DMS114 treated with DMSO at 0.1 percent for 48 hours (cell line): ENCODE data around the gene CIT.
"Not testable (repeated sequence)": the region's sequence is repeated elsewhere in the genome, so short reads cannot be mapped to it uniquely, and the experiment has no call there.

Experiments
- DNase-seq: peaks from one replicate; lab custom pipeline; 2025; ENCODE audit not compliant: unreplicated experiment; lab: John Stamatoyannopoulos, UW

CIT gene, protein sequence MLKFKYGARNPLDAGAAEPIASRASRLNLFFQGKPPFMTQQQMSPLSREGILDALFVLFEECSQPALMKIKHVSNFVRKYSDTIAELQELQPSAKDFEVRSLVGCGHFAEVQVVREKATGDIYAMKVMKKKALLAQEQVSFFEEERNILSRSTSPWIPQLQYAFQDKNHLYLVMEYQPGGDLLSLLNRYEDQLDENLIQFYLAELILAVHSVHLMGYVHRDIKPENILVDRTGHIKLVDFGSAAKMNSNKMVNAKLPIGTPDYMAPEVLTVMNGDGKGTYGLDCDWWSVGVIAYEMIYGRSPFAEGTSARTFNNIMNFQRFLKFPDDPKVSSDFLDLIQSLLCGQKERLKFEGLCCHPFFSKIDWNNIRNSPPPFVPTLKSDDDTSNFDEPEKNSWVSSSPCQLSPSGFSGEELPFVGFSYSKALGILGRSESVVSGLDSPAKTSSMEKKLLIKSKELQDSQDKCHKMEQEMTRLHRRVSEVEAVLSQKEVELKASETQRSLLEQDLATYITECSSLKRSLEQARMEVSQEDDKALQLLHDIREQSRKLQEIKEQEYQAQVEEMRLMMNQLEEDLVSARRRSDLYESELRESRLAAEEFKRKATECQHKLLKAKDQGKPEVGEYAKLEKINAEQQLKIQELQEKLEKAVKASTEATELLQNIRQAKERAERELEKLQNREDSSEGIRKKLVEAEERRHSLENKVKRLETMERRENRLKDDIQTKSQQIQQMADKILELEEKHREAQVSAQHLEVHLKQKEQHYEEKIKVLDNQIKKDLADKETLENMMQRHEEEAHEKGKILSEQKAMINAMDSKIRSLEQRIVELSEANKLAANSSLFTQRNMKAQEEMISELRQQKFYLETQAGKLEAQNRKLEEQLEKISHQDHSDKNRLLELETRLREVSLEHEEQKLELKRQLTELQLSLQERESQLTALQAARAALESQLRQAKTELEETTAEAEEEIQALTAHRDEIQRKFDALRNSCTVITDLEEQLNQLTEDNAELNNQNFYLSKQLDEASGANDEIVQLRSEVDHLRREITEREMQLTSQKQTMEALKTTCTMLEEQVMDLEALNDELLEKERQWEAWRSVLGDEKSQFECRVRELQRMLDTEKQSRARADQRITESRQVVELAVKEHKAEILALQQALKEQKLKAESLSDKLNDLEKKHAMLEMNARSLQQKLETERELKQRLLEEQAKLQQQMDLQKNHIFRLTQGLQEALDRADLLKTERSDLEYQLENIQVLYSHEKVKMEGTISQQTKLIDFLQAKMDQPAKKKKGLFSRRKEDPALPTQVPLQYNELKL (N-terminal part only)

DNA sequence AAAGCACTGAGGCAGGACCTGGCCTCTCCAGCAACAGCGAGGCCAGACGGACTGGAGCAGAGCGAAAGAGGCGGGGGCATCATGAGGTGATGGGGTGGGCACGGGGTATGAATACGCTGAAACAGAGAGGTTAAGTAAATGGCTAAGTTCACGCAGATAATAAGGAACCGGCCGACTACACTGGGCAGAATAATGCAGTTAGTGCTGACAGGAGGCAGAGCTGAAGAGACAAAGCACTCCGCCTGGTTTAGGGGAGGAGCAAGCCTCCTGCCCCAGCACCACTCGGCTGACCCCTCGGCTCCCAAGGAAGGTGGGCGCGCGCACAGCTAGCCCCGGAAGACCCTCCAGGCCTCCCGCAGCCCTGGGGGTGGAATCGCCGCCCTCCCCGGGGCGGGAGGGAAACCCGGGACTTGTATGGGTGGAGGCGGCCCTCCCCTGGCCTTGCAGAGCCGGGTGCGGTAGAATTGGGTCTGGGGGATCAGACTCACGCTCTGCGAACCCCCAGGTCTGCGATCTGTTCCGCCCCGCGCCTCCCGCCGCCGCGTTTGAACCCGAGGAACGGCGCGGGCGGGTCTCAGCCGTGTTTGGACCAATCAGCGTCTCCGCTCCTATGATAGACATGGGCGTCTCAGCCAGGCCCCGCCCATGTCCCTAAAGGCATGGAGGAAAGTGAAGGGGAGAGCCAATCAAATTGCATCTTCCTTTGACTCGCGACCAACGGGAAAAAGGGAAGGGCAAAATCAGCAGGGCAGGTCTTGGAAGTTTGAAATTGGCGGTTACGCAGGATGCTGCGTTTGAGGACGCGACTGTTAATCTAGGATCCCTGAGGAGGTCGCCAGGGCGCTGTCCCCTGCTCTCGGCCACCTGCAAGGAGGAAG, at the start of gene CIT:
Gene CIT (minus strand): TSS at position 560 of the 878 bp plus-strand sequence. CDS start 1,152 bp downstream, outside the sequence.
- DNase-seq = peak; percentile 96

DNA sequence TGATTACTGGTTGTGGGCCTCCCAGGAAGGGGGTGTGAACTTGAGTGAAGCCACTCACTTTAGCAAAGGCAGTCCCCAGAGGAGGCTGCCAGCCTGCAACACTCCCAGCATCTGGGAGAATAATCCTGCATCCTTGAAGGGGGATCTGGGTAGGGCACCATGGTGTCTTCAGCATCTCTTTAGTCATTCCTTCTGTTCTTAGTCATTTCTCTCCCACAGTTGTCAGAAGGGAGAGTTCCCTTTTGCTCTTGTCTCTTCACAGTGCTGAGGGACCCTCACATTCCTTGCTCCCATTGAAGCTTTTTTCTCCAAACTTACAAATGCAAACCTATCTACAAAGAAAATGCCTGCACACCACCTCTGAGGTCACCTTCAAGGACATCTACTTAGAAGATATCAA, 48.1 kb upstream of the CIT start:
- no peak for DNase-seq

DNA sequence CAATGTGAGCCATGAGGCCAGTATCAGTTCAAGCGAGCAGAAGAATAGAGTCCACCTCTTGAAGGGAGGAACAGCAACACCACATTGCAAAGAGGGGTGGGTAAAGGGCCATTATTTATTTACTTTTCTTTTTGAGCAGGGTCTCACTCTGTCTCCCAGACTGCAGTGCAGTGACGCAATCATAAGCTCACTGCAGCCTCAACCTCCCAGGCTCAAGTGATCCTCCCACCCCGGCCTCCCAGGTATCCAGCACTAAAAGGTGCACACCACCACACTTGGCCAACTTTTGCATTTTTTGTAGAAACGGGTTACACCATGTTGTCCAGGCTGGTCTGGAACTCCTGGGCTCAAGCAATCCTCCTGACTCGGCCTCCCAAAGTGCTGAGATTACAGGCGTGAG, 42.9 kb upstream of the CIT start:
- DNase-seq = no peak

DNA sequence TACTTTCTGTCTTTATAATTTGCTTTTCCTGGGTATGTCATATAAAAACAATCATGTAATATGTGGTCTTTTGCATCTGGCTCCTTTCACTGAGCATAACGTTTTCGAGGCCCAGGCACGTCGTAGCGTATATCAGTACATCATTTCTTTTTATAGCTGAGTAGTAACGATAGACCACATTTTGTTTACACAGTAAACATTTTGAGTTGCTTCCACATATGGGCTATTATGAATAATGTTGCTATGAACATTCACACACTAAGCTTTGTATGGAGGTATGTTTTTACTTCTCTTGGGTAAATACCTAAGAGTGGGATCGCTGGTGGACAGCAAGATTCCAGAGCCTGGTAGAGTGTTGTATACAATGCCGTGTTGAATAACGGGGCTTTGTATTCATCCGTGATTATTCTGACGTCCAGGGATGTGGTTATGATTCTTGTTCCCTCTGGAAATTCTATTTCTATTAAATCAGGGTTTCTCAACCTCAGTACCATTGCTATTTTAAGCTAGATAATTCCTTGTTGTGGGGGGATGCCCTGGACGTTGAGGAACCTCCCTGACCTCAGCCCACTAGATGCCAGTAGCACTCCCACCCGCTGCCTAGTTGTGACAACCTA, 38.9 kb upstream of the CIT start:
- DNase-seq = no peak

DNA sequence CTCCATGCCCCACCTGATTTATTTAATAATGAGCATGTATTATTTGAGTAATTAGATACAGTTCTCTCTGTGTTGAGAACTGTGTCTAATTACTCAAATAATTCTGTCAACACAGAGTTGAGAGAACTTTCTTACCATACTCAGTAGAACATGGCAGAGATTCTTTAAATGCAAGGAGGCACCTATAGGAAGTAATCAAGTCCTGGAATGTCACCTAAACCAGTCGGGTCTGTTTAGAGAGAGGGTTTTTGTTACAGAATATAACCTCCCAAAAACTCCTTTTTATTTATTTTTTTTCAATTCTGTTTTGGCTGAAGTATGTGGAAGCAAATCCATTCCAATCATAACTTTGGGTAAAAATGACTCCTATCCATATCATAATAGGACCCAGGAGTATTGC, 37.5 kb upstream of the CIT start:
- no peak for DNase-seq

DNA sequence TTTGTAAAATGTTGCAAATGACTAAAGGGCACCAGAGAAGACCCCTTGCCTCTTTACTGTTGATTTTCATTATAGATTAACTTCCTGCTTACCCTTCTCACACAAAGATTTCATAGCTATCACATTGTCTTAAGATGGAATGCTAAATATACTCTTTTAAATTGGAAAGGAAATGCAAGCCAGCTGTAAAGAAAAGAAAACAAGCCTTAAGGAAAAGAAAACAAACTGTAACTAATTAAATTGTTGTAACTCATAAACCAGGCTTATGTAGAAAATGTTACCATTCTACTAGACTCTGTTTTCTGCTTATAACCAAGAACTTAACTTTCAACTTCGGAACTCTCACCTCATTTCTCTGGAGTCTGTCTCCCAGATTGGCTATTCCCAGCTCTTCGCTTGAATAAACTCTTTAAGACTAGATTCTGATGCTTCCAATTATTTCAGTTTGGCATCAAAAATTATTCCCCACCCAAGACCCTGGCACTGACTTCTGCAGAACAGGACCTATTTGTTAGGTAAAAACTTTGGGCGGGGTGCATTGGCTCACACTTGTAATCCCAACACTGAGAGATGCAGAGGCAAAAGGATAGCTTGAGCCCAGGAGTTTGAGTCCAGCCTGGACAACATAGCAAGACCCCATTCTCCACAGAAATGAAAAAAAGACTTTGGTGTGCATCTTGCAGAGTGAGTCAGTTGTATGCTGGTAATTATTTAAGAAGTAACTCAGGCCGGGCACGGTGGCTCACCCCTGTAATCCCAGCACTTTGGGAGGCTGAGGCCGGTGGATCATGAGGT, 36.6 kb upstream of the CIT start:
- DNase-seq = no peak

DNA sequence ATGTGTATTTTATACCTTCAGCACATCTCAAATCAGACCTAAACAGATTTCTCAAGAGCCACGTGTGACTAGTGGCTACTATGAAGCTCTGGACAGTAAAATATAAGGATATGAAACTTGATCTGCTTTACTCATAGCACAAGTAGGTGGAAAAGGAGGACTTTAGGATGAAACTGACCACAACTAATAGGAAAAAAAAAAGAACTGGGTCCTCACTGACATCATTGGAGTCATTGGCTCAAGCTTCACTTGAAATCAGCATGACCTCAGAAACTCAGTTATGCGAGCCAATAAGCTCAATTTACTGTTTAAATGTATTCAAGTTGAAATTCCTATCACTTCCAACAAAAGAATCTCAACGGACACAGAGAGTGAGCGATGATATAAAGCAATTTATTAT, 34.1 kb upstream of the CIT start:
- DNase-seq = no peak

DNA sequence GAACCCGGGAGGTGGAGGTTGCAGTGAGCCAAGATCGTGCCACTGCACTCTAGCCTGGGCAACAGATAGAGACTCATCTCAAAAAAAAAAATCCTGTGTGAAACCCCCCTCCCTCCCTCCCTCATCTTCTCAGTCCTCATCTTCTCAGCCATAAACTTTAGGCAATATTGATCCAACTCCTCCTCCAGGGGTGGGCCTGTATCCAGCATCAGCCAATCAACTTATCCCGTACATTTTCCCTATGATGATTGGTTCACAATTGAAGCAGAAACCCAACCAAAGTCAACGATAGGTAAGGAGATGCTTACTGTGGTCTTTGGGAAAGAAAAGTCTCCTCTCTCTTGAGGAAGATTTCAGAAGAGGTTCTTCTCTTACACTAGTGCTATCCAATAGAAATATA, 33.5 kb upstream of the CIT start:
- DNase-seq = no peak

DNA sequence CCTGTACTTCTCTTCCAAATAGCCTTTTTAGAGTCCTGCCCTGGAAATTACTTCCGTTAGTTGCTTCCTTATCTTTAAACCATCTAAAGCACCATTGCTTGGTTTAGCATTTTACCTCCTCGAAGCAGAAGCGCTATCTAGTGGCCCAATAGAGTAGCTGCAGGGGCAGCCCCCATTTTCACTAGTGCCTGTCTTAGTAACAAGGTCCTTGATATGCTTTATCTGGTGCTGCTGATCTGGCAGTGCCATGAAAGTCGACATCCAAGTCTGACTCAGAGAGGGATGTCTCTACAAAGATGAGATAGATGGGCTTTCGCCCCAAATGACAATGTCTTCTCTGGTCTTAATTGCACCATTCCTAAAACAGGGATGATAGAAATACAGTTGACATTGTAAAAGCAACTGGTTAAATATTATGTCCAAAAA, 25.0 kb upstream of the CIT start:
- DNase-seq = peak; percentile 88

DNA sequence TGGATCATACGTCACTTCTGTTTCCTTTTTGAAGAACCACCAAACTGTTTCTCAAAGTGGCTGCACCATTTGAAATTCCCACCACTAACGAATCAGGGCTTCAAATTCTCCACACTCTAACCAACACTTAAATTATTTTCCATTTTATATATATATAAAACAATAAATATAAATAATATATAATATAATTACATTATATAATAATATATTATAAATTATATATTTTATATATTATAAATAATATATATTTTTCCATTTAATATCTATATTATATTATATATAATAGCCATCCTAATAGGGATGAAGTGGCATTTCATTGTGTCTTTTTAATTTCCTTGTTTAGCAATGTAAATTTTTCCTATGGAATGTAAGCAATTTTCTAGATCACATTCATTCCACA, 24.6 kb upstream of the CIT start:
- DNase-seq = no peak

DNA sequence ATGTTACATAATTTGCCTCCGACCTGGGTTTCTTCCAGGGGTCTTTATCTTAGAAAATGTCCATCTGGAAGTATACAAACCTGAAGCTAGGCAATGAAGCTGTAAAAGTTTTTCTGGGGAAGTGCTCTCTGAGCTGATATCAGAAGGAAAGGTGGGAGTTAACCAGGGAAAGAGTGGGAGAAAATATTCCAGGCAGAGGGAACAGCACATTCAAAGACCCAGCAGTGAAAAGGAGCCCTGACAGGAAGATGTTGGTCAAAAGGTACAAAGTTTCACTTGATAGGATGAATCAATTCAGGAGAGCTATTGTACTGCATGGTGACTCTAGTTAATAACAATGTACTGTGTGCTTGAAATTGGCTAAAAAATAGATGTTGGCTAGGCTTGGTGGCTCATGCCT, 17.8 kb upstream of the CIT start:
- no peak for DNase-seq

DNA sequence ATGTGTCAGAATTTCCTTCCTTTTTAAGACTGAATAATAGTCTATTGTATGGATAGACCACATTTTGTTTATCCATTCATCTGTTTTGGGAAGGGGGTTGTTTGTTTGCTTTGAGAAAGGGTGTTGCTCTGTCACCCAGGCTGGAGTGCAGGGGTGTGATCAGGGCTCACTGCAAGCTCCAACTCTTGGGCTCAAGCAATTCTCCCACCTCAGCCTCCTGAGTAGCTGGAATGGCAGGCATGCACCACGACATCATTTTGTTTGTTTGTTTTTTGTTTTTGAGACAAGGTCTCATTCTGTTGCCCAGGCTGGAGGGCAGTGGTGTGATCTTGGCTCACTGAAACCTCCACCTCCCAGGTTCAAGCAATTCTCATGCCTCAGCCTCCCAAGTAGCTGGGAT, 15.5 kb upstream of the CIT start:
- DNase-seq = not testable (repeated sequence)

DNA sequence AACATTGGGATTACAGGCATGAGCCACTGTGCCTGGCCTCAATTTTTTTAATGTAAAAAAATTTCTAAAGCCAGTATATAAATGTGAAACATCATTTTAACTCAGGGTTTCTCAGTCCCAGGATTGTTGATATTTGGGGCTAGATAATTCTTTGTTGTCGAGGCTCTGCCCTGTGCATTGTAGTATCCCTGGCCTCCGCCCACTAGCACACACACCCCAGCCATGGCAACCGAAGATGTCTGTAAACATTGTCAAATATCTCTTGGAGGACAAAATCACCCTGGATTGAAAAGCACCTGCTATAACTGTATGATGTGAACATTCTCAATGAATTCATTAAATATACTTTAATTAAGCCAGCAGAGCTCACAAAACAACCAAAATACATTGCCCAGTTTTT, 8.4 kb upstream of the CIT start:
- DNase-seq = no peak

DNA sequence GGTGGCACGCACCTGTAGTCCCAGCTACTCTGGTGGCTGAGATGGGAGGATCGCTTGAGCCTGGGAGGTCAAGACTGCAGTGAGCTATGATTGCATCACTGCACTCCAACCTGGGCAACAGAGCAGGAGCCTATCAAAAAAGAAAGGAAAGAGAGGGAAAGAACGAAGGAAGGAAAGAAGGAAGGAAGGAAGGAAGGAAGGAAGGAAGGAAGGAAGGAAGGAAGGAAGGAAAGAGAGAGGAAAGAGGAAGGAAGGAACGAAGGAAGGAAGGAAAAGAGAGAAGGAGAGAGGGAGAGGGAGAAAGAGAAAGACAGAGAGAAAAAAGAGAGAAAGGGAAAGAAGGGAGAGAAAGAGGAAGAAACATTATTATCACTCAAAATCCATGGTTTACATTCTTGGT, 6.7 kb upstream of the CIT start:
- DNase-seq = not testable (repeated sequence)

DNA sequence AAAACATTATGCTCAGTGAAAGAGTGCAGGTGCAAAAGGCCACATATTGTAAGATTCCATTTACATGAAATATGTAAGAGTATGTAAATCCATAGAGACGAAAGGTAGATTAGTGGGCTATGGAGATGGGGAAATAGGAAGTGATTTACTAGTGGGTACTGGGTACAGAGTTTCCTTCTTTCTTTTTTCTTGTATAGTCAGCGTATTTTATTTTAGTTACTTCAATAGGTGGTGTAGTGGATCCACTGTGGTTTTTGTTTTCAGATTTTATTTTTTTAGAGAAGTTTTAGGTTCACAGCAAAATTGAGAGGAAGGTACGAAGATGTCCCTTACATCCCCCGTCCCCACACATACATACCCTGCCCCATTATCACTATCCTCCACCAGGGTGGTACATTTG, 6.1 kb upstream of the CIT start:
- no peak for DNase-seq

DNA sequence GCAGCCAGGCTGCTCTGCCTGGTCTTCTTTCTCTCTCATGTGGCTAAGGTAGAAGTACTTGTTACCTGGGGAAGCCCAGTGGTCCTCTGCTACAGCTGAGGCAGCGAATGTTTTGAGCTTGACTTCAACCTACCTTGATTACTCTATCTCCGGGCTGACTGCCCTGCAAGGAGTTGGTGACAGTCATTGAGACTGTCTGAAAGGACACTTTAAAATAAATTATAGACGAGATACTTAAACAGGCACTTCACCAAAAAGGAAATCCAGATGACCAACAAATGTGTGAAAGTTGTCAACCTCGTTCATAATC, 474 bp upstream of the CIT start:
- no peak for DNase-seq

DNA sequence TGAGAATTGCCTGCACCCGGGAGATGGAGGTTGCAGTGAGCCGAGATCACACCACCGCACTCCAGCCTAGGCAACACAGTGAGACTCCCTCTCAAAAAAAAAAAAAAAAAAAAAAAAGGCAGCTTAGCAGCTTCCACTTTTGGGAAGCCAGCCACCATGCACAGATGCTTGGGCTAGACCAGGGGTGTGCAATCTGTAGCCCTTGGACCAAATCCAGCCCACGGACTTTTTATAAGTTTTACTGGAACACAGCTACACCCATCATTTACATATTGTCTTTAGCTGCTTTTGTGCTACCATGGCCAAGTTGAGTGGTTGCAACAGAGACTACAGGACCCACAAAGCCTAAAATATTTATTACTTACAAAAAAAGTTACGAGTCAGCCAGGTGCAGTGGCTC, 6.7 kb downstream of the CIT start:
- DNase-seq = no peak

DNA sequence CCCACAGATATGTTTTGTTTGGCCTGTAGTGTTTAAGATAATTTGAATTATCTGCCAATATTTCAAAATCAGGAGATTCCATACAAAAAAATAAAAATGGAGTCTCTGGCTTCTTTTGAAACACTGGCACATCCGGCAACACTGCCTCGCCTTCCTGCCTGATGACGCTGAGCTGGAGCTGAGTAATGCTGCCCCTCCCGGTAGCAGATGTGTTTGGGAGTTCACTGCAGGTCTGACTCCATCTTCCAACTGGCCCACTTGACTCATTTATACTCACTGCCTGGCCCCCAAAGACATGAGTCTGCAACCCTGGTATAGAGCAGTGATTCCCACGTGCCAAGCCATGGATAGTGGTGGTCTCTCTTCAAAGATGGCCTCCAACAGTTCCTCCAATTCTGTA, 7.4 kb downstream of the CIT start:
- DNase-seq = no peak

DNA sequence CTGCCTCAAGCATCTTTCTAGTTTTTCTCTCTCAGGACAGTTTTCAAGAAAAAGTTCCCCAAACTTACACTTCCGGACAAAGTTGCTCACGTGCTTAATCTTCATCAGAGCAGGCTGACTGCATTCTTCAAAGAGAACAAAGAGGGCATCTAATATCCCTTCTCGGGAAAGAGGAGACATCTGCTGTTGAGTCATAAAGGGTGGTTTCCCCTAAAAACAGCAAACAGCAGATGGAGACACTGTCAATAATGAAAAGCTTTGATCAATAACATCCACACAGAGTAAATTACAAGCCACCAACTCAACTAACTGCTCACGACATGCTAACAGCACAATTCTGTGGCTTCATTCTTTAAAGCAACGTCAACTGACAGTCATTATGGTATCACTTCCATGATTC, 8.1 kb downstream of the CIT start:
- DNase-seq = no peak
